CD14-positive monocyte (primary cell): ENCODE results near the gene STARD13. TPM values are rescaled to one million over a fixed set of nuclear protein-coding genes. Genes with fewer than 3 reads are reported as not detected.

Experiments used
- DNase-seq, 3 donors: peaks; one replicate each; pipeline ENCODE4 v3.0.0-alpha.2; 2011 to 2022
- H2AFZ ChIP-seq: 2 replicates; pipeline ENCODE4 v1.6.0; 2012; ENCODE audit warnings: mild to moderate bottlenecking, low read depth, low read length, inconsistent platforms; ENCODE audit not compliant: insufficient read depth, poor library complexity, severe bottlenecking
- H3K27ac ChIP-seq, 2 donors: 1 replicate in 1 of 2; 2 replicates in 1 of 2; pipeline ENCODE4 v1.5.1; 2012 to 2013; ENCODE audit warnings: low read length in 2 of 2, control low read depth in 1 of 2, inconsistent platforms in 1 of 2, low read depth in 1 of 2, mild to moderate bottlenecking in 1 of 2
- H3K27me3 ChIP-seq, 2 donors: one replicate each; pipeline versions ENCODE4 v1.6.0 to v1.6.1; 2011 to 2013; ENCODE audit warnings: low read length in 2 of 2; ENCODE audit not compliant: control insufficient read depth in 2 of 2, insufficient read depth in 2 of 2
- H3K36me3 ChIP-seq, 2 donors: replicated peaks in 1 of 2; 1 replicate in 1 of 2; 2 replicates in 1 of 2; pipeline versions ENCODE4 v1.5.1 to v1.6.1; 2012 to 2013; ENCODE audit warnings: low read length in 2 of 2, control low read depth in 1 of 2, inconsistent platforms in 1 of 2, mild to moderate bottlenecking in 1 of 2; ENCODE audit not compliant: insufficient read depth in 2 of 2, control insufficient read depth in 1 of 2
- H3K4me1 ChIP-seq, 2 donors: 1 replicate in 1 of 2; 2 replicates in 1 of 2; pipeline versions ENCODE4 v1.5.1 to v1.6.1; 2012 to 2013; ENCODE audit warnings: low read length in 2 of 2, control low read depth in 1 of 2, inconsistent platforms in 1 of 2, mild to moderate bottlenecking in 1 of 2, moderate library complexity in 1 of 2; ENCODE audit not compliant: insufficient read depth in 2 of 2, control insufficient read depth in 1 of 2
- H3K4me2 ChIP-seq: replicated peaks from 2 replicates; pipeline ENCODE3; 2012; ENCODE audit warnings: low read length, moderate library complexity, mild to moderate bottlenecking; ENCODE audit not compliant: poor library complexity, severe bottlenecking; ENCODE audit errors: extremely low read depth
- H3K4me3 ChIP-seq, 3 experiments: fragments of 200-600 bp in 1 of 3; sonication (generic) in 1 of 3; replicated peaks in 1 of 3; 1 replicate in 2 of 3; 2 replicates in 1 of 3; pipeline ENCODE4 v1.5.1; 2011 to 2013; ENCODE audit warnings: low read length in 3 of 3, mild to moderate bottlenecking in 3 of 3, control low read depth in 2 of 3, low read depth in 2 of 3, inconsistent platforms in 1 of 3, moderate library complexity in 1 of 3
- H3K79me2 ChIP-seq: 2 replicates; pipeline ENCODE4 v1.6.0; 2012; ENCODE audit warnings: mild to moderate bottlenecking, control low read depth, inconsistent platforms, low read length, moderate library complexity; ENCODE audit not compliant: insufficient read depth
- H3K9ac ChIP-seq: 2 replicates; pipeline ENCODE4 v1.6.0; 2017; ENCODE audit warnings: low read length, mild to moderate bottlenecking; ENCODE audit not compliant: insufficient read depth, poor library complexity, severe bottlenecking
- H3K9me3 ChIP-seq, 2 donors: replicated peaks in 1 of 2; 1 replicate in 1 of 2; 2 replicates in 1 of 2; pipeline versions ENCODE4 v1.5.1 to v1.6.1; 2012 to 2013; ENCODE audit warnings: low read length in 2 of 2, control low read depth in 1 of 2; ENCODE audit not compliant: control insufficient read depth in 1 of 2, insufficient read depth in 1 of 2
- H4K20me1 ChIP-seq: 2 replicates; pipeline ENCODE4 v1.6.0; 2012; ENCODE audit warnings: mild to moderate bottlenecking, low read length, control low read depth, moderate library complexity; ENCODE audit not compliant: insufficient read depth
- H3K27ac Mint-ChIP-seq, 7 donors: one replicate each; pipeline ENCODE4 v1.8.0; 2020; ENCODE audit warnings: mild to moderate bottlenecking in 7 of 7, mixed read lengths in 7 of 7, moderate library complexity in 6 of 7, inconsistent platforms in 2 of 7
- H3K27me3 Mint-ChIP-seq, 3 donors: one replicate each; pipeline ENCODE4 v1.8.0; 2021 to 2022; ENCODE audit warnings: low read depth in 3 of 3, mild to moderate bottlenecking in 3 of 3, mixed read lengths in 3 of 3, moderate library complexity in 3 of 3, inconsistent platforms in 1 of 3
- H3K36me3 Mint-ChIP-seq, 2 donors: one replicate each; pipeline ENCODE4 v1.8.0; 2020; ENCODE audit warnings: mixed read lengths in 2 of 2, inconsistent platforms in 1 of 2, mild to moderate bottlenecking in 1 of 2
- H3K4me1 Mint-ChIP-seq: one replicate; pipeline ENCODE4 v1.8.0; 2020; ENCODE audit warnings: mild to moderate bottlenecking, mixed read lengths
- H3K4me3 Mint-ChIP-seq, 2 donors: one replicate each; pipeline ENCODE4 v1.8.0; 2020; ENCODE audit warnings: mild to moderate bottlenecking in 2 of 2, mixed read lengths in 2 of 2, moderate library complexity in 1 of 2
- H3K9me3 Mint-ChIP-seq, 7 donors: one replicate each; pipeline ENCODE4 v1.8.0; 2020 to 2022; ENCODE audit warnings: mixed read lengths in 7 of 7, mild to moderate bottlenecking in 6 of 7, moderate library complexity in 6 of 7, inconsistent platforms in 2 of 7
- CTCF ChIP-seq: fragments of 200-600 bp; IDR thresholded peaks from one replicate; pipeline ENCODE4 v1.8.0; 2022; ENCODE audit warnings: antibody characterized with exemption, mild to moderate bottlenecking
- WGBS: methylation state at CpG from one replicate; pipeline ENCODE4 v1.1.5; 2013; ENCODE audit warnings: missing lambda C conversion rate; ENCODE audit not compliant: insufficient coverage; 5-methylcytosine and 5-hydroxymethylcytosine counted together
- intact Hi-C, 2 donors: fragments of 100-400 bp; cut with micrococcal nuclease; formaldehyde crosslinking; loops; one replicate each; pipeline versions ENCODE4 v1.15.0 to v1.15.1; 2023
- polyA plus RNA-seq, 3 donors: library from polyadenylated mRNA; depleted of rRNA in 1 of 3; unstranded in 2 of 3; stranded (reverse) in 1 of 3; fragments of 300-500 nt in 2 of 3; fragments of >200 nt in 1 of 3; fragmentation: Illumina TruSeq in 2 of 3; gene quantifications; 1 replicate in 2 of 3; 2 replicates in 1 of 3; pipeline ENCODE4 v1.2.3, GENCODE V29; 2012 to 2021

Gene STARD13
- polyA plus RNA-seq, 3 donors = 0.37 to 0.69 (median 0.60) TPM

DNA sequence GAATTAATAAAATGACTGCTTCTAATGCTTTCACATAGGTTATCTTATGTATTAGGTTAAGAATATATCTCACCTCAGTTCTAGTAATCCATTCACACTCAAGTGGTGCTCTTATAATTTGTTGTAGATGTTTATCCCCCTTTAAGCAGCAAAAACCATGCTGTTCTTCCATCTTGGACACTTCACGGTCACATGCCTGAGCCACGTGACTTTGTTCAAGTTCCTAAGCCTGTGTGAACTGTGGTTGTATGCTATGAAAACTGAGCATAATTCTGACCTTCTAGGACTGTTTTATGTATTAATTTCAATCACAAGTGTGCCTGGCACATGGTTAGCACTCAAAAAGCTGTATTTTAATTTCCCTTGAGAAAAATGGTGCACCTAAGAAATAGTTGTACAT, 41.2 kb upstream of the STARD13 start:
- Histone ChIP-seq H3K79me2 (no peaks in the 10 kb centered on the region), H3K4me1 (no peaks in the 10 kb centered on the region), H4K20me1 (no peaks in the 10 kb centered on the region), H3K36me3 (no peaks in the 10 kb centered on the region), H3K9me3 (no peaks in the 10 kb centered on the region), H2AFZ (no peak overlapping the region), H3K9ac (no peak overlapping the region), H3K4me2 (no peak overlapping the region), H3K27me3 (no peaks in the 10 kb centered on the region), H3K27ac (no peak overlapping the region), H3K4me3 (no peak overlapping the region)
- WGBS = no CpG with 5 or more reads among the region's 2 CpGs
- Mint-ChIP-seq H3K9me3 (peaks cover 0 to 2% (median 0%) of the 10 kb centered on the region in 7 donors), H3K27ac (no peak overlapping the region), H3K27me3 (peaks cover 0 to 2% (median 0%) of the 10 kb centered on the region in 3 donors), H3K4me3 (no peak overlapping the region), H3K36me3 (no peaks in the 10 kb centered on the region), H3K4me1 (no peaks in the 10 kb centered on the region)
- no peak for DNase-seq
- TF ChIP-seq CTCF = no peak
- intact Hi-C loops = no loop called here

- H3K4me3 Mint-ChIP-seq = no peak overlapping the region
- WGBS = no CpG with 5 or more reads among the region's 3 CpGs
- DNase-seq = no peak
- Histone ChIP-seq H3K9me3 (no peaks in the 10 kb centered on the region), H3K9ac (no peak overlapping the region), H3K4me1 (no peaks in the 10 kb centered on the region), H3K27ac (no peak overlapping the region), H2AFZ (no peak overlapping the region), H3K27me3 (no peaks in the 10 kb centered on the region), H3K79me2 (no peaks in the 10 kb centered on the region), H3K4me2 (no peak overlapping the region), H3K4me3 (no peak overlapping the region), H3K36me3 (no peaks in the 10 kb centered on the region), H4K20me1 (no peaks in the 10 kb centered on the region)
- intact Hi-C loops = no loop called here
- H3K27ac Mint-ChIP-seq = no peak overlapping the region
- H3K27me3 Mint-ChIP-seq = peaks cover 0 to 2% (median 0%) of the 10 kb centered on the region in 3 donors
- H3K4me1 Mint-ChIP-seq = no peaks in the 10 kb centered on the region
- H3K9me3 Mint-ChIP-seq = peaks cover 0 to 2% (median 0%) of the 10 kb centered on the region in 7 donors
- H3K36me3 Mint-ChIP-seq = no peaks in the 10 kb centered on the region
- TF ChIP-seq CTCF = no peak
These were observed 40.7 kb upstream of the STARD13 start for GRCh38 chr13:33326246-33326645.
